HG03039 (cell line): ENCODE data around the gene KRTAP10-8.
"Not testable (repeated sequence)": the region's sequence is repeated elsewhere in the genome, so short reads cannot be mapped to it uniquely, and the experiment has no call there.

Source experiments
- ATAC-seq: cut with Tn5 transposase; IDR thresholded peaks from one replicate; pipeline ENCODE4 v1.9.1; 2021; ENCODE audit warnings: mild to moderate bottlenecking, moderate library complexity; ENCODE audit not compliant: unreplicated experiment

Gene KRTAP10-8

GRCh38 chr21:44579056-44579832 lies 32.6 kb upstream of the KRTAP10-8 start:
- no peak for ATAC-seq

- no peak for ATAC-seq
These were observed 32.1 kb upstream of the KRTAP10-8 start for GRCh38 chr21:44579833-44580144.

GRCh38 chr21:44580231-44580821 lies 31.6 kb upstream of the KRTAP10-8 start, which contains the start of gene KRTAP10-5:
Gene KRTAP10-5 (minus strand): TSS chr21:44580604. CDS start chr21:44580578, 26 bp downstream.
- not testable (repeated sequence) for ATAC-seq

- ATAC-seq = no peak
These were observed 30.7 kb upstream of the KRTAP10-8 start for GRCh38 chr21:44581158-44581557.

- no peak for ATAC-seq
These were observed 29.8 kb upstream of the KRTAP10-8 start for GRCh38 chr21:44582055-44582454.

- ATAC-seq = no peak
These were observed 28.6 kb upstream of the KRTAP10-8 start for GRCh38 chr21:44583089-44583799.

- no peak for ATAC-seq
These were observed 28.1 kb upstream of the KRTAP10-8 start for GRCh38 chr21:44583800-44584147.

GRCh38 chr21:44585892-44586291 lies 26.0 kb upstream of the KRTAP10-8 start:
- ATAC-seq = no peak

- ATAC-seq = no peak
These were observed 22.8 kb upstream of the KRTAP10-8 start for GRCh38 chr21:44589094-44589493.

GRCh38 chr21:44589586-44590305 lies 22.1 kb upstream of the KRTAP10-8 start:
- ATAC-seq = no peak

GRCh38 chr21:44590311-44590721 lies 21.6 kb upstream of the KRTAP10-8 start:
- ATAC-seq = no peak

- not testable (repeated sequence) for ATAC-seq
These were observed 20.7 kb upstream of the KRTAP10-8 start for GRCh38 chr21:44590897-44591800.

GRCh38 chr21:44591801-44592130 lies 20.1 kb upstream of the KRTAP10-8 start:
- not testable (repeated sequence) for ATAC-seq

- ATAC-seq = no peak
These were observed 19.2 kb upstream of the KRTAP10-8 start, which contains the start of gene KRTAP10-6 for GRCh38 chr21:44592446-44593311. Gene KRTAP10-6 (minus strand): TSS chr21:44592505. CDS start chr21:44592484, 21 bp downstream.

- no peak for ATAC-seq
These were observed 18.1 kb upstream of the KRTAP10-8 start for GRCh38 chr21:44593598-44594405.

GRCh38 chr21:44594406-44594916 lies 17.4 kb upstream of the KRTAP10-8 start:
- no peak for ATAC-seq

GRCh38 chr21:44595524-44595923 lies 16.4 kb upstream of the KRTAP10-8 start:
- no peak for ATAC-seq

GRCh38 chr21:44596068-44596725 lies 15.7 kb upstream of the KRTAP10-8 start:
- no peak for ATAC-seq
